ENCODE data around the gene CDH4.

Gene CDH4

GRCh38 chr20:61493798-61494305 is 241.8 kb downstream of the CDH4 start:
- DNase-seq (ENCODE audit: low spot score): no peak

GRCh38 chr20:61494763-61495575 is 242.9 kb downstream of the CDH4 start:
- DNase-seq (ENCODE audit: low spot score): no peak

- no peak for DNase-seq (ENCODE audit: low spot score)
These were observed 245.1 kb downstream of the CDH4 start for GRCh38 chr20:61497029-61497627.

GRCh38 chr20:61499859-61500554 is 247.9 kb downstream of the CDH4 start:
- no peak for DNase-seq (ENCODE audit: low spot score)

- DNase-seq (ENCODE audit: low spot score): no peak
These were observed 248.8 kb downstream of the CDH4 start for GRCh38 chr20:61500791-61501321.

GRCh38 chr20:61502433-61502832 is 250.4 kb downstream of the CDH4 start:
- no peak for DNase-seq (ENCODE audit: low spot score)

GRCh38 chr20:61503106-61503505 is 251.0 kb downstream of the CDH4 start:
- no peak for DNase-seq (ENCODE audit: low spot score)

- DNase-seq (ENCODE audit: low spot score): no peak
These were observed 253.4 kb downstream of the CDH4 start for GRCh38 chr20:61505508-61505907.

GRCh38 chr20:61507778-61508177 is 255.7 kb downstream of the CDH4 start:
- DNase-seq (ENCODE audit: low spot score): no peak

- no peak for DNase-seq (ENCODE audit: low spot score)
These were observed 256.4 kb downstream of the CDH4 start for GRCh38 chr20:61508301-61509096.

GRCh38 chr20:61510778-61511330 is 258.8 kb downstream of the CDH4 start:
- no peak for DNase-seq (ENCODE audit: low spot score)

- DNase-seq (ENCODE audit: low spot score): no peak
These were observed 260.4 kb downstream of the CDH4 start for GRCh38 chr20:61512475-61512874.

- no peak for DNase-seq (ENCODE audit: low spot score)
These were observed 261.3 kb downstream of the CDH4 start for GRCh38 chr20:61513124-61514017.

- DNase-seq (ENCODE audit: low spot score): no peak
These were observed 261.9 kb downstream of the CDH4 start for GRCh38 chr20:61514018-61514365.

GRCh38 chr20:61514396-61514795 is 262.3 kb downstream of the CDH4 start:
- no peak for DNase-seq (ENCODE audit: low spot score)

- no peak for DNase-seq (ENCODE audit: low spot score)
These were observed 262.9 kb downstream of the CDH4 start for GRCh38 chr20:61514805-61515505.

- DNase-seq (ENCODE audit: low spot score): no peak
These were observed 263.9 kb downstream of the CDH4 start for GRCh38 chr20:61515922-61516321.

GRCh38 chr20:61516346-61517208 is 264.5 kb downstream of the CDH4 start:
- DNase-seq (ENCODE audit: low spot score): no peak

GRCh38 chr20:61517419-61517818 is 265.4 kb downstream of the CDH4 start:
- no peak for DNase-seq (ENCODE audit: low spot score)
